HCT116 (cell line): ENCODE results near the gene KCNIP4. TPM values are rescaled to one million over a fixed set of nuclear protein-coding genes. Genes with fewer than 3 reads are reported as not detected.

Source experiments
- ATAC-seq: fragments of 200-7000 bp; cut with Tn5 transposase; 2 replicates; pipeline ENCODE4 v1.9.1; 2020; ENCODE audit warnings: mild to moderate bottlenecking, moderate library complexity
- BruUV-seq: library from RNA; stranded (reverse); fragments of 400-500 nt; replicated peaks from 2 replicates; lab custom pipeline; 2021; lab: Mats Ljungman, UMichigan
- CTCF ChIA-PET: fragments of 300-600 bp; sonication (Branson Sonifier 250); formaldehyde crosslinking; loops from one replicate; lab custom pipeline; 2021; ENCODE audit warnings: antibody characterized with exemption; lab: Charles Lee
- POLR2A ChIA-PET: fragments of 300-600, 350-600 bp; sonication (Branson Sonifier 250); formaldehyde crosslinking; loops from one replicate; lab custom pipeline; 2021; ENCODE audit warnings: antibody characterized with exemption; lab: Charles Lee
- RAD21 ChIA-PET, 2 experiments: fragments of 300-600 bp; sonication (Branson Sonifier 250); formaldehyde crosslinking; loops; one replicate each; lab custom pipeline; 2023; ENCODE audit warnings: low total read pairs in 2 of 2; ENCODE audit not compliant: uncharacterized antibody in 2 of 2, unreplicated experiment in 2 of 2, low non-redundant PET in 1 of 2; lab: Charles Lee
- DNase-seq: peaks from one replicate; pipeline ENCODE4 v3.0.0-alpha.2; 2010; ENCODE audit warnings: low read depth, low spot score
- H2AFZ ChIP-seq: fragments of 200-600 bp; shearing (Covaris generic), sonication (generic); 2 replicates; pipeline ENCODE4 v1.6.1; 2017; ENCODE audit warnings: low read depth, mixed run types, mixed read lengths, antibody characterized with exemption, low read length; ENCODE audit not compliant: poor library complexity, severe bottlenecking
- H3K27ac ChIP-seq: 2 replicates; pipeline ENCODE4 v1.5.1; 2012; ENCODE audit warnings: low read depth, low read length
- H3K27me3 ChIP-seq: fragments of 200-600 bp; sonication (generic); 2 replicates; pipeline ENCODE4 v1.6.1; 2016; ENCODE audit warnings: mixed run types, low read length, mixed read lengths; ENCODE audit not compliant: insufficient read depth
- H3K36me3 ChIP-seq, 2 experiments: fragments of 200-500 bp in 1 of 2; fragments of 200-600 bp in 1 of 2; sonication (Bioruptor generic) in 1 of 2; sonication (generic) in 1 of 2; 2 replicates each; pipeline versions ENCODE4 v1.5.1 to v1.6.1; 2014 to 2016; ENCODE audit warnings: low read length in 2 of 2, inconsistent platforms in 1 of 2, mixed read lengths in 1 of 2, mixed run types in 1 of 2; ENCODE audit not compliant: insufficient read depth in 2 of 2, control insufficient read depth in 1 of 2
- H3K4me1 ChIP-seq, 2 experiments: fragments of 200-600 bp in 1 of 2; sonication (generic) in 1 of 2; 2 replicates each; pipeline versions ENCODE4 v1.5.1 to v1.6.1; 2012 to 2017; ENCODE audit warnings: low read length in 2 of 2, inconsistent platforms in 1 of 2, mild to moderate bottlenecking in 1 of 2, mixed read lengths in 1 of 2, mixed run types in 1 of 2, moderate library complexity in 1 of 2; ENCODE audit not compliant: insufficient read depth in 2 of 2, control insufficient read depth in 1 of 2
- H3K4me2 ChIP-seq: fragments of 200-600 bp; sonication (generic); 2 replicates; pipeline ENCODE4 v1.6.1; 2017; ENCODE audit warnings: mixed run types, low read length, mixed read lengths
- H3K4me3 ChIP-seq, 2 experiments: fragments of 200-600 bp in 1 of 2; sonication (generic) in 1 of 2; replicated peaks in 1 of 2; 2 replicates each; pipeline ENCODE4 v1.5.1; 2011 to 2016; ENCODE audit warnings: low read length in 2 of 2, control low read depth in 1 of 2, low read depth in 1 of 2, mild to moderate bottlenecking in 1 of 2, mixed read lengths in 1 of 2, mixed run types in 1 of 2
- H3K79me2 ChIP-seq: fragments of 200-600 bp; sonication (generic); 2 replicates; pipeline ENCODE4 v1.6.1; 2017; ENCODE audit warnings: mild to moderate bottlenecking, mixed run types, low read length, moderate library complexity, mixed read lengths; ENCODE audit not compliant: insufficient read depth
- H3K9ac ChIP-seq: fragments of 200-600 bp; sonication (generic); 2 replicates; pipeline ENCODE4 v1.6.1; 2016; ENCODE audit warnings: low read length, mixed read lengths
- H3K9me2 ChIP-seq: fragments of 200-600 bp; sonication (generic), shearing (Covaris generic); 2 replicates; pipeline ENCODE4 v1.6.1; 2017; ENCODE audit warnings: mixed run types, mild to moderate bottlenecking, moderate library complexity; ENCODE audit not compliant: insufficient read depth
- H3K9me3 ChIP-seq, 2 experiments: fragments of 200-500 bp in 1 of 2; fragments of 200-600 bp in 1 of 2; sonication (Bioruptor generic) in 1 of 2; sonication (generic) in 1 of 2; 2 replicates each; pipeline ENCODE4 v1.6.1; 2014 to 2017; ENCODE audit warnings: low read length in 2 of 2, mixed read lengths in 2 of 2, inconsistent platforms in 1 of 2, low read depth in 1 of 2, mild to moderate bottlenecking in 1 of 2, mixed run types in 1 of 2, moderate library complexity in 1 of 2; ENCODE audit not compliant: control insufficient read depth in 1 of 2, insufficient read depth in 1 of 2
- H4K20me1 ChIP-seq: fragments of 200-600 bp; sonication (generic), shearing (Covaris generic); 2 replicates; pipeline ENCODE4 v1.6.1; 2017; ENCODE audit warnings: mixed run types, mild to moderate bottlenecking, moderate library complexity; ENCODE audit not compliant: insufficient read depth
- ATF3 ChIP-seq: IDR thresholded peaks from 2 replicates; pipeline ENCODE4 v1.6.1; 2012
- ELF1 ChIP-seq: IDR thresholded peaks from 2 replicates; pipeline ENCODE4 v1.6.1; 2012; ENCODE audit warnings: low read depth, borderline replicate concordance
- EZH2phosphoT487 ChIP-seq: fragments of 200-600 bp; IDR thresholded peaks from 2 replicates; pipeline ENCODE4 v1.6.1; 2018; ENCODE audit warnings: antibody characterized with exemption, borderline replicate concordance
- FOSL1 ChIP-seq: IDR thresholded peaks from 2 replicates; pipeline ENCODE4 v1.6.1; 2012; ENCODE audit warnings: low read depth
- POLR2A ChIP-seq: IDR thresholded peaks from 2 replicates; pipeline ENCODE4 v1.7.0; 2011; ENCODE audit warnings: borderline replicate concordance; ENCODE audit not compliant: insufficient read depth, insufficient read length; ENCODE audit errors: extremely low read depth
- POLR2AphosphoS5 ChIP-seq: IDR thresholded peaks from 2 replicates; pipeline ENCODE4 v1.6.1; 2011; ENCODE audit warnings: mild to moderate bottlenecking, low read depth, low read length, moderate library complexity
- REST ChIP-seq: IDR thresholded peaks from 2 replicates; pipeline ENCODE4 v1.6.1; 2012; ENCODE audit warnings: low read depth
- SIN3A ChIP-seq: IDR thresholded peaks from 2 replicates; pipeline ENCODE4 v1.6.1; 2012; ENCODE audit warnings: low read depth
- SP1 ChIP-seq: IDR thresholded peaks from 2 replicates; pipeline ENCODE4 v1.6.1; 2012; ENCODE audit warnings: low read depth
- YY1 ChIP-seq: IDR thresholded peaks from 2 replicates; pipeline ENCODE4 v1.6.1; 2011; ENCODE audit warnings: low read length, low read depth, moderate library complexity, mild to moderate bottlenecking; ENCODE audit not compliant: insufficient replicate concordance; ENCODE audit errors: extremely low read depth
- ZBTB33 ChIP-seq: IDR thresholded peaks from 2 replicates; pipeline ENCODE4 v1.6.1; 2011; ENCODE audit warnings: mild to moderate bottlenecking, low read length, moderate library complexity; ENCODE audit not compliant: insufficient replicate concordance; ENCODE audit errors: extremely low read depth
- ZFX ChIP-seq: fragments of 450-650 bp; IDR thresholded peaks from 2 replicates; pipeline ENCODE4 v1.6.1; 2017
- intact Hi-C: fragments of 100-400 bp; cut with micrococcal nuclease; formaldehyde crosslinking; loops from 2 replicates; pipeline ENCODE4 v1.10.0; 2022
- total RNA-seq: library from RNA; stranded (reverse); gene quantifications from one replicate; pipeline ENCODE4 v1.2.1, GENCODE V29; 2021; ENCODE audit not compliant: unreplicated experiment

Gene KCNIP4
- total RNA-seq, 1 experiment from 2014 or later, result not detected

GRCh38 chr4:20926529-20926928 lies 1022.0 kb downstream of the KCNIP4 start (continued):
- TF ChIP-seq ELF1 (no peak), SIN3A (no peak), POLR2A (no peak)

DNA sequence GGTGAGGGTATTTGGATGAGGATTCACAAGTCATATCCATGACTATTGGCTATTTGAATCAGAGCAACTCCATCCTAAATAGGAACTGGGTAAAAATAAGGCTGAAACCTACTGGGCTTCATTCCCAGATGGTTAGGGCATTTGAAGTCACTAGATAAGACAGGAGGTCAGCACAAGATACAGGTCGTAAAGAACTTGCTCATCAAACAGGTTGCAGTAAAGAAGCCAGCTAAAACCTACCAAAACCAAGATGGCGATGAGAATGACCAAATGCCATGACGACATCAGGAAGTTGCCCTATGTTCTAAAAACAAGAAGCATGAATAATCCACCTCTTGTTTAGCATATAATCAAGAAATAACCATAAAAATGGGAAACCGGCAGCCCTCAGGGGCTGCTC lies 1023.4 kb downstream of the KCNIP4 start:
- Histone ChIP-seq H3K9me2 (no peaks in the 10 kb centered on the region), H2AFZ (no peak overlapping the region), H3K79me2 (no peaks in the 10 kb centered on the region), H3K9me3 (peaks cover 0 to 3% of the 10 kb centered on the region in 2 experiments; a peak in 2 of 4 replicates), H3K27me3 (no peaks in the 10 kb centered on the region), H3K27ac (no peak overlapping the region), H4K20me1 (no peaks in the 10 kb centered on the region), H3K4me1 (no peaks in the 10 kb centered on the region), H3K4me3 (no peak overlapping the region), H3K36me3 (no peaks in the 10 kb centered on the region), H3K4me2 (no peak overlapping the region), H3K9ac (no peak overlapping the region)
- ATAC-seq, result no peak
- intact Hi-C loops, result no loop called here
- no peak for DNase-seq
- CTCF ChIA-PET, result no interaction called here
- POLR2A ChIA-PET, result no interaction called here
- no TSS peak for BruUV-seq
- RAD21 ChIA-PET, result no interaction called here
- TF ChIP-seq POLR2A, result no peak
- no peak for TF ChIP-seq FOSL1
- TF ChIP-seq ATF3, result no peak
- no peak for TF ChIP-seq ZFX
- TF ChIP-seq YY1, result no peak

DNA sequence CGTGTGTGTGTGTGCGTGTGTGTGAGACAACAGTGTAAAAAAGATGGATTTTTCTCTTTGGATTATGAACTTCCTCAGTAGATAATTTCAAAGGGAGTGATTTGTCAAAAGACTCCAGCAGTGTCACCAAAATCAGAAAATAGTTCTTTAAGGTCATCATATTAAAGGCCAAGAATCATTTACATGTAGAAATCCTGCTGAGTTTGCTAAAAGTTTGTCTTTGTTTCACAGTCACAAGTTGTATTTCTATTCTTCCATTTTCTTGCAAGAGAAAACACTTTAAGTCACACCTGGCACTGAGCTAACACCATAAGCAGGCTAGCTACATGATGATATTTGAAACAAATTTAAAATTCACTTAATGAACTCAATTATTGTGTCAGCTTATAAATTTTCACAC lies 1025.6 kb downstream of the KCNIP4 start:
- BruUV-seq, result no TSS peak
- ChIA-PET CTCF (no interaction called here), POLR2A (no interaction called here), RAD21 (no interaction called here)
- Histone ChIP-seq H3K27ac (no peak overlapping the region), H3K4me3 (no peak overlapping the region), H3K4me2 (no peak overlapping the region), H3K79me2 (no peaks in the 10 kb centered on the region), H3K9me3 (peaks cover 0 to 3% of the 10 kb centered on the region in 2 experiments; a peak in 2 of 4 replicates), H3K9me2 (no peaks in the 10 kb centered on the region), H3K27me3 (no peaks in the 10 kb centered on the region), H3K4me1 (no peaks in the 10 kb centered on the region), H2AFZ (no peak overlapping the region), H3K36me3 (no peaks in the 10 kb centered on the region), H3K9ac (no peak overlapping the region), H4K20me1 (no peaks in the 10 kb centered on the region)
- DNase-seq (no peak), ATAC-seq (no peak)
- intact Hi-C loops, result no loop called here
- TF ChIP-seq POLR2A (no peak), POLR2AphosphoS5 (no peak), REST (no peak), EZH2phosphoT487 (no peak), ZBTB33 (no peak), SIN3A (no peak), SP1 (no peak), ATF3 (no peak), ELF1 (no peak)
